Body of pancreas (tissue), 4 donors: ENCODE results near the gene SLX4IP.

ENCODE experiments used
- POLR2A ChIP-seq, 3 donors: fragments of 450-650 bp; IDR thresholded peaks; one replicate each; pipeline ENCODE4 v1.6.1; 2016; ENCODE audit warnings: antibody characterized with exemption in 3 of 3, mild to moderate bottlenecking in 2 of 3
- TF ChIP-seq, protein P1 (sequence below), 7 experiments: fragments of 450-650 bp in 4 of 7; fragments of 200-600 bp in 3 of 7; sonication (generic) in 3 of 7; IDR thresholded peaks; one replicate each; pipeline ENCODE4 v1.5.1; 2016 to 2019; ENCODE audit warnings: antibody characterized with exemption in 7 of 7

DNA sequence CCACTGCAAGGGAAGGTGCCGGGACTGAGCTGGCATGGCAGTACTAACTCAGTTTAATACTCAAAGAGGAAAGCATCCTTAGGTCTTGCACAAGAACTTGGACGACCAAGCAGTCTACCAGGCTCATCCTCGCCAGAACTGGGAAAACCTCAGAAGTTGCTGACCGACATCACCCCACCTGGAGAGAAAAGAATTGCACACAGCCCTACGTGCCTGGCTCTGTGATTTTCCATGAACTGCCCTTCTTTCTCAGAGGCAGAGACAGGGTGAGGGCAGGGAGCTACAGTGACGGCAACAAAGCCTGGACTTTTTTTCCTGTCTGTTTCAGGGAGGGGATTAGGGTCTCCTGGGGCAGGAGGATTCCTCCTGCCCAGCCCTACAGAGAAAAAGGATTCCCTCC lies 230.7 kb downstream of the SLX4IP start:
- TF ChIP-seq, protein P1, sequence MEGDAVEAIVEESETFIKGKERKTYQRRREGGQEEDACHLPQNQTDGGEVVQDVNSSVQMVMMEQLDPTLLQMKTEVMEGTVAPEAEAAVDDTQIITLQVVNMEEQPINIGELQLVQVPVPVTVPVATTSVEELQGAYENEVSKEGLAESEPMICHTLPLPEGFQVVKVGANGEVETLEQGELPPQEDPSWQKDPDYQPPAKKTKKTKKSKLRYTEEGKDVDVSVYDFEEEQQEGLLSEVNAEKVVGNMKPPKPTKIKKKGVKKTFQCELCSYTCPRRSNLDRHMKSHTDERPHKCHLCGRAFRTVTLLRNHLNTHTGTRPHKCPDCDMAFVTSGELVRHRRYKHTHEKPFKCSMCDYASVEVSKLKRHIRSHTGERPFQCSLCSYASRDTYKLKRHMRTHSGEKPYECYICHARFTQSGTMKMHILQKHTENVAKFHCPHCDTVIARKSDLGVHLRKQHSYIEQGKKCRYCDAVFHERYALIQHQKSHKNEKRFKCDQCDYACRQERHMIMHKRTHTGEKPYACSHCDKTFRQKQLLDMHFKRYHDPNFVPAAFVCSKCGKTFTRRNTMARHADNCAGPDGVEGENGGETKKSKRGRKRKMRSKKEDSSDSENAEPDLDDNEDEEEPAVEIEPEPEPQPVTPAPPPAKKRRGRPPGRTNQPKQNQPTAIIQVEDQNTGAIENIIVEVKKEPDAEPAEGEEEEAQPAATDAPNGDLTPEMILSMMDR (IDR thresholded peaks at IDR 0.05) = peak in 1 of 7 experiments; percentile 6
- no peak for TF ChIP-seq POLR2A (IDR thresholded peaks at IDR 0.05)
